Middle frontal gyrus (tissue), 1 donor: ENCODE results near the gene AP4S1.

Experiments used
- DNase-seq: peaks from one replicate; pipeline ENCODE4 v3.0.0-alpha.2; 2015; ENCODE audit warnings: low spot score; ENCODE audit errors: extremely low spot score

Gene AP4S1

GRCh38 chr14:31006703-31007102, 18.7 kb upstream of the AP4S1 start:
- no peak for DNase-seq

GRCh38 chr14:31009836-31010574, 15.4 kb upstream of the AP4S1 start:
- no peak for DNase-seq

- DNase-seq = no peak
These were observed 14.5 kb upstream of the AP4S1 start for GRCh38 chr14:31010935-31011334.

GRCh38 chr14:31013841-31014240, 11.6 kb upstream of the AP4S1 start:
- DNase-seq = no peak

GRCh38 chr14:31018057-31018645, 7.3 kb upstream of the AP4S1 start:
- no peak for DNase-seq

- DNase-seq = no peak
These were observed 4.4 kb upstream of the AP4S1 start for GRCh38 chr14:31020834-31021575.

- no peak for DNase-seq
These were observed 3.9 kb upstream of the AP4S1 start for GRCh38 chr14:31021576-31021949.

- DNase-seq = no peak
These were observed 3.1 kb upstream of the AP4S1 start for GRCh38 chr14:31022386-31022785.

GRCh38 chr14:31024010-31024480, 1.4 kb upstream of the AP4S1 start:
- DNase-seq = no peak

GRCh38 chr14:31024577-31025366, 677 bp upstream of the AP4S1 start:
- no peak for DNase-seq

GRCh38 chr14:31026077-31026449, 614 bp downstream of the AP4S1 start, which contains the start of gene STRN3:
Gene STRN3 (minus strand): TSS chr14:31026379. CDS start chr14:31026185, 194 bp downstream.
- no peak for DNase-seq

GRCh38 chr14:31026450-31027235, 1.2 kb downstream of the AP4S1 start:
- DNase-seq = peak; percentile 93

GRCh38 chr14:31027847-31028246, 2.4 kb downstream of the AP4S1 start:
- no peak for DNase-seq

GRCh38 chr14:31029016-31029970, 3.8 kb downstream of the AP4S1 start:
- no peak for DNase-seq

- no peak for DNase-seq
These were observed 5.0 kb downstream of the AP4S1 start for GRCh38 chr14:31030469-31030868.

- DNase-seq = no peak
These were observed 11.1 kb downstream of the AP4S1 start for GRCh38 chr14:31036552-31036951.

- DNase-seq = no peak
These were observed 12.3 kb downstream of the AP4S1 start for GRCh38 chr14:31037709-31038221.

- no peak for DNase-seq
These were observed 13.2 kb downstream of the AP4S1 start for GRCh38 chr14:31038521-31039166.

- no peak for DNase-seq
These were observed 16.9 kb downstream of the AP4S1 start for GRCh38 chr14:31042300-31042699.
